Skeletal muscle satellite cell (primary cell): ENCODE data around the gene PSMC6.

Source experiments
- H3K27me3 ChIP-seq: 2 replicates; pipeline ENCODE4 v1.7.0; 2013; ENCODE audit warnings: low read length; ENCODE audit not compliant: control insufficient read depth, insufficient read depth
- H3K36me3 ChIP-seq: 2 replicates; pipeline ENCODE4 v1.7.0; 2013; ENCODE audit warnings: mild to moderate bottlenecking, control low read depth, low read length; ENCODE audit not compliant: insufficient read depth
- H3K4me1 ChIP-seq: 2 replicates; pipeline ENCODE4 v1.7.0; 2013; ENCODE audit warnings: low read length; ENCODE audit not compliant: control insufficient read depth, insufficient read depth
- H3K4me2 ChIP-seq: 2 replicates; pipeline ENCODE4 v1.7.0; 2013; ENCODE audit warnings: mild to moderate bottlenecking, low read length
- H3K4me3 ChIP-seq: 2 replicates; pipeline ENCODE4 v1.7.0; 2013; ENCODE audit warnings: low read length
- H3K9ac ChIP-seq: 2 replicates; pipeline ENCODE4 v1.7.0; 2013; ENCODE audit warnings: mild to moderate bottlenecking, low read depth, low read length, moderate library complexity
- H3K9me3 ChIP-seq: replicated peaks from 2 replicates; pipeline ENCODE4 v1.7.0; 2013; ENCODE audit warnings: mild to moderate bottlenecking, control low read depth, low read length

Gene PSMC6

GRCh38 chr14:52693532-52693931 is 13.5 kb upstream of the PSMC6 start:
- Histone ChIP-seq H3K4me2 (peak overlapping the region; percentile 79), H3K36me3 (no peaks in the 10 kb centered on the region), H3K4me1 (peaks cover 10% of the 10 kb centered on the region), H3K4me3 (no peak overlapping the region), H3K9me3 (no peaks in the 10 kb centered on the region), H3K27me3 (no peaks in the 10 kb centered on the region), H3K9ac (no peak overlapping the region)

GRCh38 chr14:52694761-52695480 is 12.1 kb upstream of the PSMC6 start:
- Histone ChIP-seq H3K36me3 (no peaks in the 10 kb centered on the region), H3K4me3 (peak overlapping the region; percentile 97), H3K9me3 (no peaks in the 10 kb centered on the region), H3K9ac (peak overlapping the region; percentile 91), H3K4me2 (peak overlapping the region; percentile 79), H3K4me1 (peaks cover 10% of the 10 kb centered on the region), H3K27me3 (no peaks in the 10 kb centered on the region)

- Histone ChIP-seq H3K4me1 (peaks cover 12% of the 10 kb centered on the region), H3K4me3 (peak within 1 kb of the TSS; percentile 97), H3K9ac (peak within 1 kb of the TSS; percentile 91), H3K9me3 (no peaks in the 10 kb centered on the region), H3K27me3 (no peaks in the 10 kb centered on the region), H3K4me2 (peak within 1 kb of the TSS; percentile 79), H3K36me3 (no peaks in the 10 kb centered on the region)
These were observed 11.4 kb upstream of the PSMC6 start, which contains the start of gene ERO1A for GRCh38 chr14:52695481-52696091. TSS of gene ERO1A (minus strand) at chr14:52695558. CDS start at chr14:52695481, 77 bp downstream.

GRCh38 chr14:52700701-52701172 is 6.3 kb upstream of the PSMC6 start:
- Histone ChIP-seq H3K36me3 (no peaks in the 10 kb centered on the region), H3K4me2 (no peak overlapping the region), H3K4me1 (peaks cover 20% of the 10 kb centered on the region), H3K9me3 (no peaks in the 10 kb centered on the region), H3K9ac (no peak overlapping the region), H3K4me3 (no peak overlapping the region), H3K27me3 (no peaks in the 10 kb centered on the region)

GRCh38 chr14:52701223-52701622 is 5.8 kb upstream of the PSMC6 start:
- peaks cover 19% of the 10 kb centered on the region for H3K4me1 ChIP-seq
- H3K9ac ChIP-seq = no peak overlapping the region

GRCh38 chr14:52703225-52703624 is 3.8 kb upstream of the PSMC6 start:
- Histone ChIP-seq H3K27me3 (no peaks in the 10 kb centered on the region), H3K4me2 (no peak overlapping the region), H3K4me3 (no peak overlapping the region), H3K4me1 (peaks cover 26% of the 10 kb centered on the region), H3K36me3 (no peaks in the 10 kb centered on the region), H3K9me3 (no peaks in the 10 kb centered on the region), H3K9ac (no peak overlapping the region)

More at GRCh38 chr14:52701223-52701622, 5.8 kb upstream of the PSMC6 start:
- Histone ChIP-seq H3K27me3 (no peaks in the 10 kb centered on the region), H3K4me3 (no peak overlapping the region), H3K9me3 (no peaks in the 10 kb centered on the region), H3K4me2 (no peak overlapping the region), H3K36me3 (no peaks in the 10 kb centered on the region)

GRCh38 chr14:52703664-52704063 is 3.3 kb upstream of the PSMC6 start:
- Histone ChIP-seq H3K4me1 (peaks cover 30% of the 10 kb centered on the region), H3K36me3 (peaks cover 1% of the 10 kb centered on the region), H3K9ac (no peak overlapping the region), H3K9me3 (no peaks in the 10 kb centered on the region), H3K4me2 (no peak overlapping the region), H3K27me3 (no peaks in the 10 kb centered on the region), H3K4me3 (no peak overlapping the region)

GRCh38 chr14:52706286-52706685 is 714 bp upstream of the PSMC6 start:
- Histone ChIP-seq H3K36me3 (peaks cover 22% of the 10 kb centered on the region), H3K4me1 (peaks cover 43% of the 10 kb centered on the region), H3K9ac (peak overlapping the region; percentile 95), H3K4me2 (peak overlapping the region; percentile 87), H3K9me3 (no peaks in the 10 kb centered on the region), H3K4me3 (peak overlapping the region; percentile 96), H3K27me3 (no peaks in the 10 kb centered on the region)

- no peak overlapping the region for H3K4me3 ChIP-seq
- no peak overlapping the region for H3K9ac ChIP-seq
- H3K27me3 ChIP-seq = no peaks in the 10 kb centered on the region
- peaks cover 71% of the 10 kb centered on the region for H3K36me3 ChIP-seq
- no peaks in the 10 kb centered on the region for H3K9me3 ChIP-seq
- H3K4me1 ChIP-seq = peaks cover 39% of the 10 kb centered on the region
- H3K4me2 ChIP-seq = no peak overlapping the region
These were observed 4.7 kb downstream of the PSMC6 start for GRCh38 chr14:52711666-52712065.

- Histone ChIP-seq H3K4me3 (no peak overlapping the region), H3K9ac (no peak overlapping the region), H3K9me3 (no peaks in the 10 kb centered on the region), H3K4me1 (peaks cover 11% of the 10 kb centered on the region), H3K4me2 (no peak overlapping the region), H3K36me3 (peaks cover 92% of the 10 kb centered on the region), H3K27me3 (no peaks in the 10 kb centered on the region)
These were observed 9.2 kb downstream of the PSMC6 start for GRCh38 chr14:52716155-52716554.

GRCh38 chr14:52723514-52724359 is 16.7 kb downstream of the PSMC6 start:
- no peak overlapping the region for H3K9ac ChIP-seq
- H3K4me3 ChIP-seq = no peak overlapping the region
- H3K9me3 ChIP-seq = no peaks in the 10 kb centered on the region
- no peak overlapping the region for H3K4me2 ChIP-seq
- no peaks in the 10 kb centered on the region for H3K4me1 ChIP-seq
- peaks cover 80% of the 10 kb centered on the region for H3K36me3 ChIP-seq
- H3K27me3 ChIP-seq = no peaks in the 10 kb centered on the region
